HEK293 (cell line): ENCODE results near the gene MGMT.

Experiments used
- GLIS2 ChIP-seq: fragments of 450-650 bp; formaldehyde crosslinking; IDR thresholded peaks from 2 replicates; pipeline ENCODE4 v1.5.1; 2016; ENCODE audit warnings: missing biosample characterization, missing genetic modification characterization
- OSR2 ChIP-seq: fragments of 450-650 bp; formaldehyde crosslinking; IDR thresholded peaks from 2 replicates; pipeline ENCODE4 v1.5.1; 2016; ENCODE audit warnings: missing biosample characterization, missing genetic modification characterization
- PATZ1 ChIP-seq: fragments of 450-650 bp; formaldehyde crosslinking; IDR thresholded peaks from 2 replicates; pipeline ENCODE4 v1.5.1; 2016; ENCODE audit warnings: missing biosample characterization, missing genetic modification characterization
- PRDM1 ChIP-seq: fragments of 450-650 bp; formaldehyde crosslinking; IDR thresholded peaks from 2 replicates; pipeline ENCODE4; 2016; ENCODE audit warnings: missing biosample characterization, missing genetic modification characterization
- PRDM4 ChIP-seq: fragments of 450-650 bp; formaldehyde crosslinking; IDR thresholded peaks from 2 replicates; pipeline ENCODE4 v1.5.1; 2017; ENCODE audit warnings: missing biosample characterization, missing genetic modification characterization
- SCRT2 ChIP-seq: fragments of 450-650 bp; formaldehyde crosslinking; IDR thresholded peaks from 2 replicates; pipeline ENCODE4 v1.5.1; 2016; ENCODE audit warnings: missing biosample characterization, missing genetic modification characterization
- YY1 ChIP-seq: fragments of 450-650 bp; formaldehyde crosslinking; IDR thresholded peaks from 2 replicates; pipeline ENCODE4 v1.5.1; 2018; ENCODE audit warnings: missing biosample characterization, missing genetic modification characterization
- YY2 ChIP-seq: fragments of 450-650 bp; formaldehyde crosslinking; IDR thresholded peaks from 2 replicates; pipeline ENCODE4 v1.5.1; 2016; ENCODE audit warnings: missing biosample characterization, missing genetic modification characterization
- ZFP69B ChIP-seq: fragments of 450-650 bp; formaldehyde crosslinking; IDR thresholded peaks from 2 replicates; pipeline ENCODE4 v1.5.1; 2016; ENCODE audit warnings: missing biosample characterization, missing genetic modification characterization
- ZNF112 ChIP-seq: fragments of 450-650 bp; formaldehyde crosslinking; IDR thresholded peaks from 2 replicates; pipeline ENCODE4 v1.5.0; 2017; ENCODE audit warnings: missing biosample characterization, missing genetic modification characterization
- ZNF114 ChIP-seq: fragments of 450-650 bp; formaldehyde crosslinking; IDR thresholded peaks from 2 replicates; pipeline ENCODE4 v1.5.0; 2017; ENCODE audit warnings: missing biosample characterization, missing genetic modification characterization
- ZNF132 ChIP-seq: fragments of 450-650 bp; formaldehyde crosslinking; IDR thresholded peaks from 2 replicates; pipeline ENCODE4 v1.5.1; 2017; ENCODE audit warnings: missing biosample characterization, missing genetic modification characterization, borderline replicate concordance
- ZNF157 ChIP-seq: fragments of 450-650 bp; formaldehyde crosslinking; IDR thresholded peaks from 2 replicates; pipeline ENCODE4 v1.5.1; 2016; ENCODE audit warnings: missing biosample characterization, missing genetic modification characterization
- ZNF221 ChIP-seq: fragments of 450-650 bp; formaldehyde crosslinking; IDR thresholded peaks from 2 replicates; pipeline ENCODE4 v1.5.1; 2017; ENCODE audit warnings: missing biosample characterization, missing genetic modification characterization, borderline replicate concordance
- ZNF223 ChIP-seq: fragments of 450-650 bp; formaldehyde crosslinking; IDR thresholded peaks from 2 replicates; pipeline ENCODE4 v1.5.1; 2016; ENCODE audit warnings: missing biosample characterization, missing genetic modification characterization
- ZNF280C ChIP-seq: fragments of 450-650 bp; formaldehyde crosslinking; IDR thresholded peaks from 2 replicates; pipeline ENCODE4 v1.5.1; 2016; ENCODE audit warnings: missing biosample characterization, missing genetic modification characterization
- ZNF292 ChIP-seq: fragments of 450-650 bp; formaldehyde crosslinking; IDR thresholded peaks from 2 replicates; pipeline ENCODE4 v1.5.1; 2016; ENCODE audit warnings: low read depth, missing biosample characterization, missing genetic modification characterization, borderline replicate concordance
- ZNF366 ChIP-seq: fragments of 450-650 bp; formaldehyde crosslinking; conservative IDR thresholded peaks from 2 replicates; pipeline ENCODE4 v1.5.1; 2016; ENCODE audit warnings: missing biosample characterization, missing genetic modification characterization
- ZNF394 ChIP-seq: fragments of 450-650 bp; formaldehyde crosslinking; IDR thresholded peaks from 2 replicates; pipeline ENCODE4 v1.5.1; 2016; ENCODE audit warnings: missing biosample characterization, missing genetic modification characterization, mild to moderate bottlenecking, moderate library complexity, borderline replicate concordance
- ZNF398 ChIP-seq: fragments of 450-650 bp; formaldehyde crosslinking; IDR thresholded peaks from 2 replicates; pipeline ENCODE4 v1.5.1; 2017; ENCODE audit warnings: missing biosample characterization, missing genetic modification characterization
- ZNF514 ChIP-seq: fragments of 450-650 bp; formaldehyde crosslinking; IDR thresholded peaks from 2 replicates; pipeline ENCODE4 v1.5.1; 2016; ENCODE audit warnings: missing biosample characterization, missing genetic modification characterization
- ZNF561 ChIP-seq: fragments of 450-650 bp; IDR thresholded peaks from 2 replicates; pipeline ENCODE4 v1.5.1; 2018; ENCODE audit warnings: missing biosample characterization, missing genetic modification characterization, borderline replicate concordance
- ZNF610 ChIP-seq: fragments of 450-650 bp; formaldehyde crosslinking; IDR thresholded peaks from 2 replicates; pipeline ENCODE4 v1.5.1; 2016; ENCODE audit warnings: missing biosample characterization, missing genetic modification characterization, borderline replicate concordance
- ZNF623 ChIP-seq: fragments of 450-650 bp; formaldehyde crosslinking; IDR thresholded peaks from 2 replicates; pipeline ENCODE4 v1.5.1; 2016; ENCODE audit warnings: missing biosample characterization, missing genetic modification characterization
- ZNF626 ChIP-seq: fragments of 450-650 bp; sonication (Bioruptor Pico); formaldehyde crosslinking; IDR thresholded peaks from 2 replicates; pipeline ENCODE4 v1.5.1; 2018; ENCODE audit warnings: missing biosample characterization, missing genetic modification characterization, inconsistent platforms
- ZNF639 ChIP-seq: fragments of 450-650 bp; formaldehyde crosslinking; IDR thresholded peaks from 2 replicates; pipeline ENCODE4 v1.5.1; 2016; ENCODE audit warnings: missing biosample characterization, missing genetic modification characterization
- ZNF677 ChIP-seq: fragments of 450-650 bp; IDR thresholded peaks from 2 replicates; pipeline ENCODE4 v1.5.0; 2018; ENCODE audit warnings: missing biosample characterization, mild to moderate bottlenecking, missing genetic modification characterization, moderate library complexity
- ZNF701 ChIP-seq: fragments of 450-650 bp; formaldehyde crosslinking; IDR thresholded peaks from 2 replicates; pipeline ENCODE4 v1.5.1; 2016; ENCODE audit warnings: missing biosample characterization, missing genetic modification characterization
- ZNF76 ChIP-seq: fragments of 450-650 bp; formaldehyde crosslinking; IDR thresholded peaks from 2 replicates; pipeline ENCODE4; 2016; ENCODE audit warnings: low read depth, missing biosample characterization, missing genetic modification characterization, borderline replicate concordance
- ZSCAN5A ChIP-seq: fragments of 450-650 bp; formaldehyde crosslinking; IDR thresholded peaks from 2 replicates; pipeline ENCODE4 v1.5.1; 2016; ENCODE audit warnings: missing biosample characterization, missing genetic modification characterization

Gene MGMT

GRCh38 chr10:129586898-129587443, 119.9 kb downstream of the MGMT start (continued):
- no peak for TF ChIP-seq PATZ1 (tag by site-specific recombination)
- TF ChIP-seq ZFP69B (tag by site-specific recombination) = no peak
- TF ChIP-seq PRDM1 = no peak
- 0 out of 2 replicates have a peak, but pooled peaks have one; percentile 46 for TF ChIP-seq ZNF639 (tag by site-specific recombination)
- TF ChIP-seq ZSCAN5A = no peak
- no peak for TF ChIP-seq ZNF223 (tag by site-specific recombination)
- no peak for TF ChIP-seq ZNF623 (tag by site-specific recombination)
- TF ChIP-seq OSR2 (tag by site-specific recombination) = no peak
- no peak for TF ChIP-seq ZNF677 (tag by site-specific recombination)
- no peak for TF ChIP-seq ZNF76 (tag by site-specific recombination)
- TF ChIP-seq GLIS2 (tag by site-specific recombination) = no peak
- peak; percentile 52; the same call in 1 of the 2 replicates for TF ChIP-seq ZNF610 (tag by site-specific recombination)
- no peak for TF ChIP-seq ZNF514
- peak; percentile 79 for TF ChIP-seq PRDM4
- no peak for TF ChIP-seq ZNF157 (tag by site-specific recombination)
- no peak for TF ChIP-seq ZNF561 (tag by site-specific recombination)
- no peak for TF ChIP-seq ZNF114 (tag by site-specific recombination)
- TF ChIP-seq ZNF394 (tag by site-specific recombination) = no peak
- TF ChIP-seq ZNF398 (tag by site-specific recombination) = no peak
- no peak for TF ChIP-seq ZNF292 (tag by site-specific recombination)
- TF ChIP-seq ZNF132 (tag by site-specific recombination) = no peak
- TF ChIP-seq YY2 (tag by site-specific recombination) = no peak
- no peak for TF ChIP-seq ZNF221 (tag by site-specific recombination)
- TF ChIP-seq ZNF701 (tag by site-specific recombination) = no peak
- TF ChIP-seq ZNF626 (tag by site-specific recombination) = peak; percentile 85; the same call in 1 of the 2 replicates
- TF ChIP-seq ZNF280C = no peak
- no peak for TF ChIP-seq YY1 (tag by site-specific recombination)
- TF ChIP-seq SCRT2 (tag by site-specific recombination) = no peak
- no peak for TF ChIP-seq ZNF366 (tag by site-specific recombination)
- no peak for TF ChIP-seq ZNF112 (tag by site-specific recombination)
